NCI-H345 treated with DMSO at 0.1 percent for 48 hours (cell line): ENCODE measurements around the gene TSPAN33.
"Not testable (repeated sequence)": the region's sequence is repeated elsewhere in the genome, so short reads cannot be mapped to it uniquely, and the experiment has no call there.

ENCODE experiments used
- DNase-seq: peaks from one replicate; lab custom pipeline; 2025; ENCODE audit not compliant: unreplicated experiment; lab: John Stamatoyannopoulos, UW

Gene TSPAN33

GRCh38 chr7:129144095-129144833 lies at the start of gene TSPAN33:
Gene TSPAN33, plus strand, starts transcription at chr7:129144707. Its CDS starts 274 bp downstream, at chr7:129144981.
- DNase-seq: peak; percentile 70

DNA sequence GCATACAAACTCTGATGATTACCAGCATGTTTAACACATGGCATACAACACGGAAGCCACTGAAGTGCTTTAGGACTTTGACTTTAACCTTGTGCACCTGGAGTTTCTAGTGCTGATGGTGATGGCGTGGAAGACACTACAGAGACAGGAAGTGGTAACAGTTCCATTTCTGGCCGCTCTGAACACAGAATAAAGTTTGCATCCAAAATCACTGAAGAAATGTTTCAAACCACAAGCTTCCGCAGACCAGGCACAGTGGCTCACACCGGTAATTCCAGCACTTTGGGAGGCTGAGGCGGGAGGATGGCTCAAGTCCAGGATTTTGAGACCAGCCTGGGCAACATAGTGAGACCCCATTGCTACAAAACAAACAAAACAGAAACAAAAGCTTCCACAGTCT lies 49.2 kb upstream of the TSPAN33 start:
- DNase-seq: no peak

DNA sequence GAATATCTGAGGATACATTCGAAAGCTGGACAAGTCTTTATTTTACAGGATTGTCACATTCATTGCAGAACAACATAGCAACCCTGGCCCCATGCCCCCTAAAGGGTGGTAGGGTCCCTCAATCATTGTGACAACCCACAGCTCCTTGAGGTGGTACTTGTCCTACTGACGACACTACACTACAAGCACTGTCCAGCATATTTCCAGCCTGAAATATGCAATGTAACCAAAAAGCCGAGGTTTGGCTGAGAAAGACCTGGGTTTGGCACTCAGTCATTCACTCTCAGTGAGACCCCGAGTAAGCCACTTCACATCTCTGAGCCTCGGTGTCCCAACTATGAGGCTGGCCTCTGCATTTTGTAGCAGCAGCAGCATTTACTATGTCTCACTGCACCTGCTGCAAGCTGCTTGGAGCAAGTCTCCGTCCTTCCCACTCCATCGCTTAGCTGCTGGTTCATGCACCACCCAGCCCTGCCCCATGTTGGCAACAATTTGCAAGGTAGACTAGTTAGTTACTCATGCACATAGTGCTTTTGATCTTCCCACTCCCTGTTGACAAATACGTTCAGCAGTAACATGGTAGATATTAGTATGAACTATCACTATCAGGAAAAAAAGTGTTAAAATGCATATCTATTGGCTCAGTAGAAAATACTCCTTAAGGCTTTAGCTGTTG lies 46.0 kb upstream of the TSPAN33 start:
- DNase-seq: no peak

GRCh38 chr7:129100827-129101166 lies 43.7 kb upstream of the TSPAN33 start:
- no peak for DNase-seq

GRCh38 chr7:129101746-129102145 lies 42.8 kb upstream of the TSPAN33 start:
- DNase-seq: no peak

DNA sequence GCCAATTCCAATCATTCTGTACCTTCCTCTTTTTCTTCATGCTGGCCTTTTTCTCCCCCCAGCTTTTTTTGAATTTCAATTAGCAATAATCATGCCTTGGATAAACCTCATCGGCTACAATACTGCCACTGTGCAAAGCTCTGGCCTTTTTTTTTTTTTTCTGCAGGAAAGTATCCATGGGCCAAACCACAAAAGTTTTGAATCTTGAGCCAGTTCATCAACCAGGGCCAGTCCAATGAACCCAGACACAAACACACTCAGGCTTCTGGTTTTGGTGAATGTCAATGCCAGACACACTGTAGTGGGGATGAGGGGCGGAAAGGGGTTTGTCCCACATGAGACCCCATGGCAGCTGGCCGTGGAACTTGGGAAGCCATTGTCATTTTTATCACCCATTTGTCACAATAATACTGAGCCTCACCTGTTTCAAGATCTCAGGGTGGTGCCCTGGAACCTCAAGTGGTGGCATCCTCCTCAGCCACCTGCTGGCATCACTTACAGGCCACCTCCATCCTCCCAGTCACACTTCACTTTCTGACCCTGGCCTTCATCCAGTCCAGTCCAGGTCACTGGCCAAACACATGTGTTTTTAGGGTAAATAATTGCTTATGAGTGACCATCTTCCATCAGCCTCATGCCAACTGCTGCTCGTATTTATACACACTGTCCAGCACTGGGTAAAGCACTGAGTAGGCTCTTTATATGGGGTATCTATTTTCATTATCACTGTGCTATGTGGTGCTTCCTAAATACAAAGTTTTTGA lies 40.8 kb upstream of the TSPAN33 start:
- DNase-seq: no peak

DNA sequence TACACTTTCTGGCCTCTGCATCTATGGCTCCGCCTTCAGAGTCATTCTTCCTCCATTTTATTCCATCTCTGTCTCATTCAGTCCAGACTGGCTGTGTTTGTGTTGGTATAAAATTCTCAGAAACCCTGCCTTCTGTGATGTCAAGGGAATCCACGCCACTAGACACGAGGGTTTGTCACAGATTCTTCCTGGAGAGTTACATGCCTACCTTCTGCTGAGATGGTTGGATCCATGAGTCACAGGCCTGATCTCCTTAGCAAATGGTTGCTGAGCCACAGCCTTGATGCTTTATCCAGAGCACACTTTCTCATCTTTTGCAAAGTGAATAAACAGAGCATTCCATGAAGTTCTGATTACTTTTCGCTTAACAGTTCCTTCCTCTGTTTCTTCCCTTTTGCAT lies 35.9 kb upstream of the TSPAN33 start:
- no peak for DNase-seq

DNA sequence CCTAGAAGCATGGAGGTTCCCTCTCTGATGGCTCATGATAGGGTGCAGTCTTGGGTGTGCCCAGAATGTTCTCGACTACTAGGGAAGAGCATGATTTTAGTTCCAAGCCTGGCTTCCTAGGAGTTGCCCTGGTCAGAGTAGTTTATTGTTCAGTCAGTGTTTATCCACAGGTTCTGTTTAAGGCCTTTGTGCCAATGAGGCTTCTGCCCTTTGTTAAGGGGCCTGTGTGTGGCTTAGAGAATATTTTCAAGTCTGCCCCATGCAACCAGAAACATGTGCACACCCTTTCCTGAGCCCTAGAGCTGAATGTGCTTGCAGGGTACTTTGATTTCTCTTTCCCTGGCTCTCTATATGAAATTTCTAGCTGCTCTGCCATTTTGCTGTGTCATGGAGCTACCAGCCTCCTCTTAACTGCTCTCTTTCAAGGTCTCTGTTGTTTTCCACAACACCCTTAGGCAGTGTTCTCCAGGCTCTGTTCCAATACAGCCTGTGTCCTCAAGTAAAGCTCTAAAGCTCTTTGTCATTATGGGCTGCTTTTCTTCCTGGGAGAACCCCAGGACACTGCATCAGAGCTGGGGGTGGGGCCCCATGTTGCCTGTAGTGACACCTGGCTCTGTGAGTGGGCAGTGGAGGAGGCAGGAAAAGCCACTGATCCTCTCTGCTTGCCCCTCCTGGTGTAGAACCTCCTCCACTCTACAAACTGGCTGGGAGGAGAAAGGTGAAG lies 34.1 kb upstream of the TSPAN33 start:
- DNase-seq: peak; percentile 40

GRCh38 chr7:129110982-129111376 lies 33.5 kb upstream of the TSPAN33 start:
- no peak for DNase-seq

DNA sequence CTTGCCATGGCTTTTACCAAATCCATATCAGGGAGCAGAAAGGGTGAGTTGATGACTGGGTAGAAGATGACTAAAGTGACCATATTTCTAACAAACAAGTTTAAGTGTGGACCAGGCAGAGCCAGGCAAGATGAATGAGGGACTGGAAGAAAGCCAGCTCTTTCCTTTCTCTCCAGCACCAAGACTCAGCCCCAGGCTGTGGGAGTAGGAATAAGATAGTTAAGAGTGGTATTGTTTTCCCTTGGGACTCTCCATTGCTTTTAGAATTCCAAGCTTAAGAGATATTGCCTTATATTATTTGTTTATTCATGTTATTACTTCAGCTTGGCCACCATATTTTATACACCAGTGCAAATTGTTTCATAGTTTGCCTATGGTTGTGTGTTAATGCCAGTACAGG lies 28.8 kb upstream of the TSPAN33 start:
- no peak for DNase-seq

GRCh38 chr7:129118182-129118581 lies 26.3 kb upstream of the TSPAN33 start:
- DNase-seq: no peak

GRCh38 chr7:129118976-129119375 lies 25.5 kb upstream of the TSPAN33 start:
- DNase-seq: no peak

- DNase-seq: not testable (repeated sequence)
Observed at GRCh38 chr7:129121501-129122077, 22.9 kb upstream of the TSPAN33 start.

DNA sequence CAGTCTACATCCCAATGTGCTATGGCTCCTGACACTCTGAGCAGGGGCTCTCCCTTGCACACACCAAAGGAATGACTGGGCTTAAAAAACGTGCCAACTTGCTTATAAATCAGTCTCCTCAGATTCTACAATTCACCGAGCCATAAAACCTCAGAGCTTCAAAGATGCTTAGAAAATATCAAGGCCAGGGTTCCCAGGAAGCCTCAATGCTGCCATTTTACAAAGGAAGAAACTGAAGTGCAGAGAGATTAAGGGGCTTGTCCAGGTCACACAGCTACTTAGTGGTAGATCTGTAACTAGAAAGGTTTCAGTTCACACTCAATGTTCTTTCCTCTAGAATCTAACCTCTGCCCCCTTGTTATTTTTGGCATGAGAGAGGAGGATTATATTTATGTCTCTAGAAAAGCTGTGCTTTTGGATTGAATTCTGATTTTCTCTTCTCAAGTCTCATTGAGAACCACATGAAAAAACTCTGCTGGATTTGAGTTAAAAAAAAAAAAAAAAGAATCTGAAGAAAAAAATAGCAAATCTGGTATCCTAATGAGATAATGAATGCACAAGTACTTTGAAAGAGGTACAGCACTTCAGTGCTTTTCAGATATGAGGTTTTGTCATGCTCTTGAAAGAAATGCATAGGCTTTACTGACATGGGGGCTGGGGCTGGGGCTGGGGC lies 22.3 kb upstream of the TSPAN33 start:
- DNase-seq: no peak

- no peak for DNase-seq
Observed at GRCh38 chr7:129122751-129123509, 21.6 kb upstream of the TSPAN33 start.

GRCh38 chr7:129123510-129123857 lies 21.0 kb upstream of the TSPAN33 start:
- DNase-seq: no peak

GRCh38 chr7:129126314-129126713 lies 18.2 kb upstream of the TSPAN33 start:
- no peak for DNase-seq

DNA sequence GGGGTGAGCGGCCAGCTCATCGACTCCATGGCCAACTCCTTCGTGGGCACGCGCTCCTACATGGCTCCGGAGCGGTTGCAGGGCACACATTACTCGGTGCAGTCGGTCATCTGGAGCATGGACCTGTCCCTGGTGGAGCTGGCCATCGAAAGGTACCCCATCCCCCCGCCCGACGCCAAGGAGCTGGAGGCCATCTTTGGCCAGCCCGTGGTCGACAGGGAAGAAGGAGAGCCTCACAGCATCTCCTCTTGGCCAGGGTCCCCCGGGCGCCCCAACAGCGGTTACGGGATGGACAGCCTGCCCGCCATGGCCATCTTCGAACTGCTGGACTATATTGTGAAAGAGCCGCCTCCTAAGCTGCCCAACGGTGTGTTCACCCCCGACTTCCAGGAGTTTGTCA lies 17.4 kb upstream of the TSPAN33 start:
- DNase-seq: no peak

- no peak for DNase-seq
Observed at GRCh38 chr7:129127601-129128000, 16.9 kb upstream of the TSPAN33 start.
